A673 (cell line): Measurements from ENCODE around the gene HDAC4.

Source experiments
- CTCF ChIP-seq: fragments of 300-800, 200-600 bp; sonication (generic); conservative IDR thresholded peaks from 2 replicates; pipeline ENCODE4 v1.5.1; 2017; ENCODE audit warnings: low read depth, mild to moderate bottlenecking, antibody characterized with exemption, low read length, moderate library complexity, mixed read lengths
- EZH2 ChIP-seq: fragments of 200-600 bp; sonication (generic); IDR thresholded peaks from 2 replicates; pipeline ENCODE4 v1.6.1; 2017; ENCODE audit warnings: borderline replicate concordance, low read depth, mild to moderate bottlenecking, mixed read lengths, antibody characterized with exemption, low read length; ENCODE audit not compliant: poor library complexity, severe bottlenecking

GRCh38 chr2:239065537-239065936 is 335.3 kb downstream of the HDAC4 start:
- TF ChIP-seq CTCF (no peak), EZH2 (no peak)
